Measurements from ENCODE around the gene DHRS12. TPM values are rescaled to one million over a fixed set of nuclear protein-coding genes. Genes with fewer than 3 reads are reported as not detected.

Gene DHRS12
- total RNA-seq, 4 donors from 2014 or later: 11.8 to 22.2 (median 17.4) TPM

- ATAC-seq (ENCODE audit: low FRiP score) (no peak), DNase-seq (ENCODE audit: low spot score) (no peak)
- no peak for TF ChIP-seq CTCF (IDR thresholded peaks at IDR 0.05)
Observed at GRCh38 chr13:51726446-51727193, 77.3 kb downstream of the DHRS12 start.

- DNase-seq (ENCODE audit: low spot score): no peak
- TF ChIP-seq CTCF (IDR thresholded peaks at IDR 0.05): no peak
Observed at GRCh38 chr13:51724721-51725120, 79.2 kb downstream of the DHRS12 start.

GRCh38 chr13:51723529-51723928, 80.4 kb downstream of the DHRS12 start:
- DNase-seq (ENCODE audit: low spot score): no peak
- TF ChIP-seq CTCF (IDR thresholded peaks at IDR 0.05): no peak
- no peak for ATAC-seq (ENCODE audit: low FRiP score)

More at GRCh38 chr13:51724721-51725120, 79.2 kb downstream of the DHRS12 start:
- ATAC-seq (ENCODE audit: low FRiP score): no peak

- ATAC-seq (ENCODE audit: low FRiP score) (peak; percentile 81), DNase-seq (ENCODE audit: low spot score) (no peak)
- no peak for TF ChIP-seq CTCF (IDR thresholded peaks at IDR 0.05)
Observed at GRCh38 chr13:51721496-51721895, 82.5 kb downstream of the DHRS12 start.

GRCh38 chr13:51719394-51719793, 84.6 kb downstream of the DHRS12 start:
- TF ChIP-seq CTCF (IDR thresholded peaks at IDR 0.05): no peak
- DNase-seq (ENCODE audit: low spot score): no peak
- no peak for ATAC-seq (ENCODE audit: low FRiP score)

Other genes starting within 250 kb of the DHRS12 start
- gene WDFY2, start 219.7 kb downstream of the DHRS12 start, total RNA-seq: 10 to 100 TPM; 13.3 to 26.6 (median 15.8) TPM
- under 1 TPM in 3 of 4 donors, not detected in 1; 0.13 to 0.74 (median 0.16) TPM for gene TMEM272, start 41.0 kb upstream of the DHRS12 start, total RNA-seq
- gene CCDC70, start 57.8 kb upstream of the DHRS12 start, total RNA-seq: not detected
- 10 to 100 TPM in 2 of 4 donors, 1 to 10 TPM in 2; 5.2 to 29.2 (median 10.9) TPM for gene ATP7B, start 207.3 kb upstream of the DHRS12 start, total RNA-seq
- 10 to 100 TPM; 17.5 to 27.7 (median 25.4) TPM for gene ALG11, start 208.2 kb upstream of the DHRS12 start, total RNA-seq
- gene UTP14C, start 220.5 kb upstream of the DHRS12 start, total RNA-seq: 10 to 100 TPM; 13.7 to 22.5 (median 14.8) TPM